GM19463 (cell line): ENCODE measurements around the gene HIF3A.

ENCODE experiments used
- ATAC-seq: cut with Tn5 transposase; IDR thresholded peaks from one replicate; pipeline ENCODE4 v1.9.1; 2021; ENCODE audit warnings: mild to moderate bottlenecking, moderate library complexity; ENCODE audit not compliant: unreplicated experiment

HIF3A gene

GRCh38 chr19:46378268-46378667, 81.4 kb downstream of the HIF3A start:
- no peak for ATAC-seq

DNA sequence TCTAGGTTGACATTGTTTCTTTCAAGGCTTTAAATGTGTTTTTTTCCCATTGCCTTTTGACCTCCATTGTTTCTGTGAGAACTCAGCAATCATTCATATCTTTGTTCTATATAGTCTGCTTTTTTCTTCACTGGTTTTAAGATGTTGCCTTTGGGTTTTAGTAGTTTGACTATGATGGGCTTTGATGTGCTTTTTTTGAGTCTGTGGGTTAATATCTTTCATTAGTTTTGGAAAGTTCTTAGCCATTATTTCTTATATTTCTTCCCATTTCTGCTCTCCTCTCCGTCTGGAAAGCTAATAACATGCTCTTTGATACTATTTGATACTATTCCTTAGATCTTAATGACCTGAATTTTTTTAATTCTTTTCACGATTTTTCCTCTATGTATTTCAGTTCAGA, 83.8 kb downstream of the HIF3A start:
- no peak for ATAC-seq

DNA sequence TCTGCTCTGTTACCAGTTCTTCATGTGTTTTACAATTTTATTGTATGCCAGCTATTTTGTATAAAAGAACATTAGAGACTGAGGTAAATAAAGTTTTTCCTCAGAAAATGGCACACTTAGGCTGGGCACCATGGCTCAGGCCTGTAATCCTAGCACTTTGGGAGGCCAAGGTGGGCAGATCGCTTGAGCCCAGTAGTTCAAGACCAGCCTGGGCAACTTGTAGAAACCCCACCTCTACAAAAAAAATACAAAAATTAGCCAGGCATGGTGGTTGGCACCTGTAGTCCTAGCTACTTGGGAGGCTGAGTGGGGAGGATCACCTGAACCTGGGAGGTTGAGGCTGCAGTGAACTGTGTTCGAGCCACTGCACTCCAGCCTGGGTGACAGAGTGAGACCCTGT, 84.5 kb downstream of the HIF3A start:
- no peak for ATAC-seq

GRCh38 chr19:46381756-46382345, 85.0 kb downstream of the HIF3A start:
- no peak for ATAC-seq

DNA sequence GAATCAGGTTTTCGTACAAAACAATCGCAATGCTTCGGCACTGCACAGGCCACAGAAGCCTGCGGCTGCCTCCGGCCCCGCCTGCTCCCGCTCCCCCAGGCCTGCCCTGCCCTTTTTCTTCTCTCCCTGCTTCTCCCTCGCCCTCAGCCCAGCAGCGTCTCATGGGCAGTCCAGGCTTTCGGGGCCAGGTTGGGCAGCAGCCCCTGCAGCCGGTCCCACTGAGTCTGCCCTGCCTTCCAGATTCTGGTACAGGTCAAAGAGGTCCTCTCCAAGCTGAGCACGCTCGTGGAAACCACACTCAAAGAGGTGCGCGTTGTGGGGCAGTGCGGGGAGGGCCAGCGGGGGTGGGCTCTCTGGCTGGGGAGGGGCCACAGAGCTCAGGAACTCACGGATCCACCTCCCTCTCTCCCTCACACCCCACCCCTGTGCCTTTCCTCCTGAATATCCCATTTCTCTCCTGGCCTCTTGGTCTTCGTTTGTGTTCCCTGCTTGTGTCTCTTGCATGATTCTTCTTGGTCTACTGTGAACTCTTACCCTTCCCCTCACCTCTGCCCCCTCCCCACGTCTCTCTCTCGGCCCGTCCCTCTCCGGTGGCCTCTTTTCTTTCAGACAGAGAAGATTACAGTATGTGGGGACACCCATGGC, 86.5 kb downstream of the HIF3A start:
- no peak for ATAC-seq

DNA sequence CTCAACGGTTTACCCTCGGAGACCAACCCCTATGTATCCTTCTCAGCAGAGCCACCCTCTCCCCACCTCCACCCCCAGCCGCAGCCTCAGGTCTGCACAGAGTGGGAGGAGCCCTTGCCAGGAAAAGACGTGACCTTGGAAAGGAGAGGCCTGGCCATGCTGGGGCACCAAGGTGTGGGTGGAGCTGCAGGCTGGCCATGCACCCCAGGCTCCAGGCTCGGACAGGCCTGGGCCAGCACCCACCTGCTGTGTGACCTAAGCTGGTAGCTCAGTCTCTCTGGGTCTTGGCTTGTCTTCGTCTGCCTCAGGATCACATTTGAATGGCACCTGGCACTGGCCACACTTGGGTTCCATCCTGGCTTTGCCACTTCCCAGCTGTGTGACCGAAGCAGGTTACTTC, 87.0 kb downstream of the HIF3A start:
- no peak for ATAC-seq

DNA sequence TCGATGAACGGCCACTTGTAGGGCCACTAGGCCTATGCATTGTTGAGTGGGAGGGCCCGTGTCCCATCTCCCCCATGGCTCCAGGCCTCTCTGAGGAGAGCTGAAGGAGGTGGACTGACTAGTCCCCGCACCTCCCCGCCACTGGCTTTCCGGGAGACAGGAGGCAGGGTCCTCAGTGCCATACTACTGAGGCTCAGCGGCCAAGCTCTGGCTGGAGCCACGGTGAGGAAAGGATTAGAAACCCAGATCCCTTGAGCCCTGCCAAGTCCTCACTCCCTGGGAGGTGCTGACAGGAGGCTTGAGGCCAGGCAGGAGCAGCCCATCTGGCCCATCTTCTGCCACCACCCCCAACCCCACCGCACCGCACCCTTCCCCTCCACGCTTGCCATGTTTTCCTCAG, 87.6 kb downstream of the HIF3A start:
- ATAC-seq = no peak

- ATAC-seq = no peak
Measured at GRCh38 chr19:46385636-46386035, 88.8 kb downstream of the HIF3A start.

GRCh38 chr19:46386151-46386550, 89.3 kb downstream of the HIF3A start:
- no peak for ATAC-seq

GRCh38 chr19:46386996-46387712, 90.3 kb downstream of the HIF3A start:
- ATAC-seq = no peak

- ATAC-seq = no peak
Measured at GRCh38 chr19:46387713-46388130, 90.9 kb downstream of the HIF3A start.

- no peak for ATAC-seq
Measured at GRCh38 chr19:46388311-46389095, 91.7 kb downstream of the HIF3A start.

DNA sequence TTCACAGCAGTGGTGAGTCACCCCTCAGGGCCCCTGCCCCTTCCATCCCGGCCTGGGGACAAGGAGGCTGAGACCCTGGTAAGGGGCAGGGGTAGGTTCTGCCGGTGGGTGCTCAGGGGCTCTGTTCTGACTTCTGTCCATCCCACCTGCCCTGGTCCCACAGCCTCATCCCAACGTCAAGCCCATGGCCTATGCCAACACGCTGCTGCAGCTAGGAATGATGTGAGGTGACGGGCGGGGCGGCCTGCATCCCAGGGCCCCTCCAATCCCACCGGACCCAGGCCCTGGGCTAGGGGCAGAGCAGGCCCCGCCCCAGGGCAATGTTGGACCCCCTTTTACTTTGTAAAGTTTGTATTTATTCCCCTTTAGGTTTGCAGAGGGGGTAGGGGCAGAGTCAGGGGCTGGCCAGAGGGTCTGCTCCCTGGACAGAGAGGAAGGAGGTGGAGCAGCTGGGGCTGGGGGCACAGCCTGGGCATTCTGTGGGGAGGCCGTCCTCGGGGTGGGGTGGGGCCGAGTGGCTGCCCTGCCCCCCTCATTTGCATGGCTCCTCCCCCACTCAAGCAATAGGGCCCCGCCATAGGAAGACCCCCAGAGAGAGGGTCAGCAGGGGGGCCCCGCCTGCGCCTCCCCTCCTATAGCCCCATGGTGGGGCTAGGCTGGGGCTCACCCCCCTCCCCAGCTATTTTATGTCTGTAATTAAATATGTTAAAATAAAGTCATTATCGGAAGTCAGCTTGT, 93.4 kb downstream of the HIF3A start:
- ATAC-seq = no peak

DNA sequence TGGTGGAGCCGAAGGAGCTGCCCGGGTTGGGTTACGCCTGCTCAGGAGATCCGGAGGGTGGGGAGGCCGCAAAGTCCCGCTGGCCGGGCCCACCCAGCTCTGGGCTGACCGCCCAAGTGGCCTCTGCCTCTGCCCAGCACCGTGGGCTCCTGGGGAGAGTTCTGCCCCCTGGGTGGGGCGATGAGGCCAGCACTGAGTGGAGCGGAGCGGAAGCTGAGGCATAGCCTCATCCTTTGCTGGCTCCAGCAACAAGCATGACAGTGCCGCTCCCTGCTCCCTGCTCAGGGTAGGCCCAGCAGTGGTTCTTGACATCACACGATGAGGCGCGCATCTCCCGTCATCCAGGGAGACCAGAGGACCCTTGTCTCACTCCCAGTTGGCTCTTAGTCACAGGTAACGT, 94.0 kb downstream of the HIF3A start:
- ATAC-seq = no peak

- no peak for ATAC-seq
Measured at GRCh38 chr19:46391296-46392251, 94.7 kb downstream of the HIF3A start.

GRCh38 chr19:46392252-46392801, 95.5 kb downstream of the HIF3A start:
- no peak for ATAC-seq

GRCh38 chr19:46392837-46393236, 96.0 kb downstream of the HIF3A start:
- ATAC-seq = no peak
